ENCODE data around the gene CPNE8. TPM values are rescaled to one million over a fixed set of nuclear protein-coding genes. Genes with fewer than 3 reads are reported as not detected.
"Not testable (repeated sequence)": the region's sequence is repeated elsewhere in the genome, so short reads cannot be mapped to it uniquely, and the experiment has no call there.

CPNE8 gene
- total RNA-seq, 1 donor from 2014 or later: 3.2 TPM

- H3K4me1 Mint-ChIP-seq (ENCODE audit: unreplicated experiment): no peaks in the 10 kb centered on the region
- no peak for DNase-seq (ENCODE audit: extremely low spot score, unreplicated experiment)
- TF ChIP-seq CTCF (conservative IDR thresholded peaks at IDR 0.05): no peak
- H3K27me3 Mint-ChIP-seq: no peaks in the 10 kb centered on the region
- H3K9me3 Mint-ChIP-seq: no peaks in the 10 kb centered on the region
- H3K4me3 Mint-ChIP-seq: no peak overlapping the region
- no peak overlapping the region for H3K27ac Mint-ChIP-seq
- no peaks in the 10 kb centered on the region for H3K36me3 Mint-ChIP-seq
Measured at GRCh38 chr12:38746744-38747143, 158.6 kb downstream of the CPNE8 start.

GRCh38 chr12:38745601-38746000, 159.8 kb downstream of the CPNE8 start:
- Mint-ChIP-seq H3K27me3 (no peaks in the 10 kb centered on the region), H3K9me3 (no peaks in the 10 kb centered on the region), H3K4me3 (no peak overlapping the region), H3K27ac (no peak overlapping the region), H3K36me3 (no peaks in the 10 kb centered on the region), H3K4me1 (ENCODE audit: unreplicated experiment) (no peaks in the 10 kb centered on the region)
- no peak for DNase-seq (ENCODE audit: extremely low spot score, unreplicated experiment)
- no peak for TF ChIP-seq CTCF (conservative IDR thresholded peaks at IDR 0.05)

- no peaks in the 10 kb centered on the region for H3K36me3 Mint-ChIP-seq
- H3K9me3 Mint-ChIP-seq: no peaks in the 10 kb centered on the region
- H3K4me1 Mint-ChIP-seq (ENCODE audit: unreplicated experiment): no peaks in the 10 kb centered on the region
- no peak for DNase-seq (ENCODE audit: extremely low spot score, unreplicated experiment)
- no peak for TF ChIP-seq CTCF (conservative IDR thresholded peaks at IDR 0.05)
- no peak overlapping the region for H3K4me3 Mint-ChIP-seq
- no peak overlapping the region for H3K27ac Mint-ChIP-seq
- H3K27me3 Mint-ChIP-seq: no peaks in the 10 kb centered on the region
Measured at GRCh38 chr12:38744041-38744440, 161.3 kb downstream of the CPNE8 start.

GRCh38 chr12:38742496-38742895, 162.9 kb downstream of the CPNE8 start:
- not testable (repeated sequence) for H3K4me1 Mint-ChIP-seq (ENCODE audit: unreplicated experiment); H3K9me3 Mint-ChIP-seq; DNase-seq (ENCODE audit: extremely low spot score, unreplicated experiment); H3K27ac Mint-ChIP-seq; H3K27me3 Mint-ChIP-seq; H3K4me3 Mint-ChIP-seq; H3K36me3 Mint-ChIP-seq

GRCh38 chr12:38736821-38737220, 168.6 kb downstream of the CPNE8 start:
- DNase-seq (ENCODE audit: extremely low spot score, unreplicated experiment): no peak
- no peak overlapping the region for H3K4me3 Mint-ChIP-seq
- no peaks in the 10 kb centered on the region for H3K4me1 Mint-ChIP-seq (ENCODE audit: unreplicated experiment)
- no peaks in the 10 kb centered on the region for H3K27me3 Mint-ChIP-seq
- no peak overlapping the region for H3K27ac Mint-ChIP-seq
- H3K36me3 Mint-ChIP-seq: no peaks in the 10 kb centered on the region
- TF ChIP-seq CTCF (conservative IDR thresholded peaks at IDR 0.05): no peak
- no peaks in the 10 kb centered on the region for H3K9me3 Mint-ChIP-seq

- Mint-ChIP-seq H3K4me1 (ENCODE audit: unreplicated experiment) (no peaks in the 10 kb centered on the region), H3K27ac (no peak overlapping the region), H3K36me3 (no peaks in the 10 kb centered on the region), H3K27me3 (no peaks in the 10 kb centered on the region), H3K4me3 (no peak overlapping the region), H3K9me3 (no peaks in the 10 kb centered on the region)
- no peak for TF ChIP-seq CTCF (conservative IDR thresholded peaks at IDR 0.05)
- no peak for DNase-seq (ENCODE audit: extremely low spot score, unreplicated experiment)
Measured at GRCh38 chr12:38732761-38733160, 172.6 kb downstream of the CPNE8 start.
